Uterus (tissue), 2 donors: ENCODE measurements around the gene GPR65.

Experiments used
- CTCF ChIP-seq, 4 experiments: fragments of 200-600 bp in 2 of 4; fragments of 450-650 bp in 2 of 4; sonication (generic) in 2 of 4; IDR thresholded peaks; one replicate each; pipeline ENCODE4 v1.5.1; 2016 to 2019; ENCODE audit warnings: antibody characterized with exemption in 4 of 4, mild to moderate bottlenecking in 2 of 4, moderate library complexity in 1 of 4
- POLR2A ChIP-seq, 2 donors: fragments of 450-650 bp; IDR thresholded peaks; one replicate each; pipeline ENCODE4 v1.6.1; 2016; ENCODE audit warnings: antibody characterized with exemption in 2 of 2, mild to moderate bottlenecking in 1 of 2, moderate library complexity in 1 of 2

- TF ChIP-seq CTCF (IDR thresholded peaks at IDR 0.05) (no peak), POLR2A (IDR thresholded peaks at IDR 0.05) (no peak)
Measured at GRCh38 chr14:87990682-87991081, 14.3 kb upstream of the GPR65 start.
